GM18868 (cell line): ENCODE data around the gene PTPRCAP.
A peak's percentile ranks its signal among the peaks of the same experiment; 100 is the strongest.

Experiments used
- ATAC-seq: cut with Tn5 transposase; IDR thresholded peaks from one replicate; pipeline ENCODE4 v1.9.1; 2021; ENCODE audit warnings: mild to moderate bottlenecking, moderate library complexity; ENCODE audit not compliant: unreplicated experiment

Gene PTPRCAP

DNA sequence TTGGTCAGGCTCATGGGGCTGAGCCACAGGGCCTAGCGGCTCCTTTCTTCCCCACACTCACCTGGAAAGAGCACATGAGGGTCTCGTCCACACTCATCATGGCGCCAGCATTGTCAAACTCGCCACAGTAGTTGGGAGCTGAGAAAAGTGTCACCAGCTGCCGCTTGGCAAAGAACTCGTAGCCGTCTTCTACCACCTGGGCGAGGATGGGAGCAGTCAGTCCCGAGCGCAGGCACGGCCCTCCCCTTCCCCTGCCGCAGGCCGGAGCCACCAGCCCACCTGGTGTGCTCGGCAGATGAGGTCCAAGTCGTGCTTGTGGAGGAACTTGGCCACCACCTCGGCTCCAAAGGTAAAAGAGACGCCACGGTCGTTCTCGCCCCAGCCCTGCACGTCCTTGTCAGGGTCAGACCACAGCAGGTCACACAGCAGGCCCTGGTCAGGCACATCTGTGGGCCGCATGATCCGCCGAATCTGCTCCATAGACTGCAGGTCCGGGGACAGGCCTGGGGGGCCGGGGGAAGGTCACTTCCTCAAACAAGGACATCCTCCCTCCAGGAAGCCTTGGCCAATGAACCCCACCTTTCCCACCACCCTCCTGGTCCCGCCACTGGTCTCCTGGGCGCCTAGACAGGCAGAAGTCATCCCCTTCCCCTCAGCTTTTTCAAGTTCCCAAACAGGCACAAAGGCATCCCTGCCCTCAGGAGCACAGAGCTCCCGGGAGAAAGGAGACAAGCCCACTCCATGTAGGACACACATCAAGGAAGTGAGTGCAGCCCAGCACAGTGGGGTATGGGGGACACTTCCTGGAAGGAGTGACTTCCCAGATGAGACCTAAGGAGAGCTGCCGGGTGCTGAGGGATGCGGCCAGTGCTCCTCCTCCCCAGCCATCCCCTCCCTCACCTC is 38.6 kb downstream of the PTPRCAP start:
- ATAC-seq = no peak

DNA sequence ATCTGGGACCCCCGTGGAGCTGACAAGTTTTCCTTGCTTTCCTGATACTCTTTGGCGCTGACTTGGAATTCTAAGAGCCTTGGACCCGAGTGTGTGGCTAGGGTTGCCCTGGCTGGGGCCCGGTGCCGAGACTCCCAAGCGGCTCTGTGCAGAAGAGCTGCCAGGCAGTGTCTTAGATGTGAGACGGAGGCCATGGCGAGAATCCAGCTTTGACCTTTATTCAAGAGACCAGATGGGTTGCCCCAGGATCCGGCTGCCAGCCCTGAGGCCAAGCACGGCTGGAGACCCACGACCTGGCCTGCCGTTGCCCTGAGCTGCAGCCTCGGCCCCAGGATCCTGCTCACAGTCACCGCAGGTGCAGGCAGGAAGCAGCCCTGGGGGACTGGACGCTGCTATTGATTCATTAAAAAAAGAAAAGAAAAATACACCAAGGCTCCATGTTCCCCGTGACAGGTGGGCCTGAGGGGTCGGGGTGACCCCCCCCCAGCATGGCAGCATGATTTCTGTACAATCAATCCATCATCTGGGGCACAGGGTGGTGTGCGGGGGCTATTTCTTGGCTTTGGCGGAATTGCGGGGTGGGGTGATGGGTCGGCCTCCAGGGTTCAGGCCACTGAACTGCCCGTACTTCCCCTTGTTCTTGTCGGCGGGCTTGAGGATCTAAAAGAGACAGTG is 39.4 kb downstream of the PTPRCAP start:
- ATAC-seq = no peak

DNA sequence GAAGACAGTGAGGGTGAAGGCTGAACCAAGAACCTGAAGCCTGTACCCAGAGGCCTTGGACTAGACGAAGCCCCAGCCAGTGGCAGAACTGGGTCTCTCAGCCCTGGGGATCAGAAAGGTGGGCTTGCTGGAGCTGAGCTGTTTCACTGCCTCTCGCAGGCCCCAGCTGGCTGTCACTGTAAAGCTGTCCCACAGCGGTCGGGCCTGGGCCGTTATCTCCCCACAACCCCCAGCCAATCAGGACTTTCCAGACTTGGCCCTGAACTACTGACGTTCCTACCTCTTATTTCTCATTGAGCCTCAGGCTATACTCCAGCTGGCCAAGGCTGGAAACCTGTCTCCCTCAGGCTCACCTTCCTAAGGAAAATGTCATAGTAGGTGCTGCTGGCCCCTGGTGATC is 39.9 kb downstream of the PTPRCAP start:
- no peak for ATAC-seq

DNA sequence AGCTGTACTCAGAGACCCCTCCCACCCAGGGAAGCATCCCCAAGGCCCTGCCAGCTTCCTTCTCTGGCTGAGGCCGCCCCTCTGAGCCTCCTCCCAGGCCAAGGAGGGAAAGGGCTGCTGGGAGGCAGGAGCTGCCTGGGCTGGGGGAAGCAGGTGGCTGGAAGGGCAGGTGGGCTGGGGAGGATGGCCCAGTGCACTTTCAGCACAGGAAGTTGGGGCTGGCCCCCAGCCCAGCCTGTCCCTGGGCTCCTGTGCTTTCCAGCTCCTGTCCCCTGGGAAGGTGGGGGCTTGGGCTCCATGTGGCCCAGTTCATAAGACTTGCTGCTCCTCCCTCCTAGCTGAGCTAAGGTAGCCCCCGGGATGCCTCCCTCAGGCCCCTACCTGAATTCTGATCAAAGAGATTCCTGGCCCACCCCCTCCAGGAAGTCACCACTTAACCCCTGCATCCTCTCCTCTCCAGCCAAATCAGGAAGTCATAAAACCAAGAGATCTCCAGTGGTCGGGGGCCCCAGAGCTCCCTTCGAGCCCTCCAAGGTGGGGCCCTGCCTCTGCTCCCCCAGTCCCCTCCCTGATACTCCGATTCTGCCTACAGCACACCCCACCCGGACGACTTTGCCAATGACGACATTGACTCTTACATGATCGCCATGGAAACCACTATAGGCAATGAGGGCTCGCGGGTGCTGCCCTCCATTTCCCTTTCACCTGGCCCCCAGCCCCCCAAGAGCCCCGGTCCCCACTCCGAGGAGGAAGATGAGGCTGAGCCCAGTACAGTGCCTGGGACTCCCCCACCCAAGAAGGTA is 40.7 kb downstream of the PTPRCAP start:
- no peak for ATAC-seq

DNA sequence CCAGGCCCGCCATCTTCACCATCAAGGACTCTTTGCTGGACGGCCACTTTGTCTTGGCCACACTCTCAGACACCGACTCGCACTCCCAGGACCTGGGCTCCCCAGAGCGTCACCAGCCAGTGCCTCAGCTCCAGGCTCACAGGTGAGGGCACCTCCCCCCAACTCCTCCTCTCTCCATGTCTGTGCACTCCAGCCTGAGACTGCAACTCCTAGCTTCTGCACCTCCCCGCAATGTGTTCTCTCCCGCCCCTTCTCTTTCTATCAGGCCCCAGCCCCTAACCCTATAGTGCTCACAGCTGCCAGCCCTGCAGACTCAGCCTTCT is 41.3 kb downstream of the PTPRCAP start:
- ATAC-seq = no peak

DNA sequence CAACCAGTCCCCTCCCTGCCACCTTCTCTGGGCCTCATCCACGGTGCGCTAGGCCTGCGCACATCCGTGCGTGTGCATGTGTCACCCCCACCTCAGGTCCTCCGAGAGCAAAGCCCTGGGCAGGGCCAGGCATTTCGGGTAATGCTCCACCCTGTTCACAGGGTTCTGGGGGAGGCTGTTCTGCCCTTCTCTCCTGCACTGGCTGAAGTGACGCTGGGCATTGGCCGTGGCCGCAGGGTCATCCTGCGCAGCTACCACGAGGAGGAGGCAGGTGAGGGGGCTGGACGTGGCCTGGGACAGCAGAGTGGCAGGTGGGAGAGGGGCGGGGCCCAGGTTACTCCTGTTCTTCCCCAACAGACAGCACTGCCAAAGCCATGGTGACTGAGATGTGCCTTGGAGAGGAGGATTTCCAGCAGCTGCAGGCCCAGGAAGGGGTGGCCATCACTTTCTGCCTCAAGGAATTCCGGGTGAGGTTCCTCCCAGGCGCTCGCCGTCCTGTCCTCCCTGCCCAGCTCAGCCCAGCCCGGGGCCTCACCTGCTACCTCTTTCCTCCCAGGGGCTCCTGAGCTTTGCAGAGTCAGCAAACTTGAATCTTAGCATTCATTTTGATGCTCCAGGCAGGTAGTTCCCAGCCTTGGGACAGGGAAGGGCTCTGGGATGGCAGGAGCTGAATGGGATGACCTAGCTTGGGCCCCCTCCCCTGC is 41.8 kb downstream of the PTPRCAP start:
- no peak for ATAC-seq

DNA sequence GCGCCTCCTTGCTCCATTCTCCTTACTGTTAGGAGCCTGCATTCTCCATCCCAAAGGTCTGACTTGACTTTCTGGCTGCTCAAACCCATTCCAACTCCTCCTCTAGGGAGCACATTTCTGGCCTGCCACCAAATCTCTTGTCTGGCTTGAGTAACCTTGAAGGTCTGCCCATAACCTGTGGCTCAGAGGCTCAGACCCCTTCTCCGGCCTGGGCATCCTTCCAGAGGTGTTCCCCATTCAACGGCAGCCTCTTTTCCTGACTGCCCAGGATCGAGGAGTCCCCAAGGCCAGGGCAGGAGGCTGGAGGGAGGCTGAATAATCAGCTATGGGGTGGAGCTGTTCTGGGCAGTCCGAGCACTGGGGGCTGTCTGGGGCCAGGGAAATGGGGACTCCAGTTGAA is 43.5 kb downstream of the PTPRCAP start:
- ATAC-seq = no peak

DNA sequence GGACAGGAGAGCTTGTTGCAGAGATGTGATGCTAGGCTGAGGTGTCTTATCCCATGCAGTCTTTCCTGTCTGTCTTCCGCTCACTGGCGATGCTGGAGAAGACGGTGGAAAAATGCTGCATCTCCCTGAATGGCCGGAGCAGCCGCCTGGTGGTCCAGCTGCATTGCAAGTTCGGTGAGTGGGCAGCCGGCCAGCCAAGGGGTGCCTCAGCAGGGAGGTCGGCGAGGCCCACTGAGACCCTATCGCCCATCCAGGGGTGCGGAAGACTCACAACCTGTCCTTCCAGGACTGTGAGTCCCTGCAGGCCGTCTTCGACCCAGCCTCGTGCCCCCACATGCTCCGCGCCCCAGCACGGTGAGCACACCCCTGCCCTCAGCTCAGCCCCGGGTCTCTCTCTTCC is 44.0 kb downstream of the PTPRCAP start:
- no peak for ATAC-seq

DNA sequence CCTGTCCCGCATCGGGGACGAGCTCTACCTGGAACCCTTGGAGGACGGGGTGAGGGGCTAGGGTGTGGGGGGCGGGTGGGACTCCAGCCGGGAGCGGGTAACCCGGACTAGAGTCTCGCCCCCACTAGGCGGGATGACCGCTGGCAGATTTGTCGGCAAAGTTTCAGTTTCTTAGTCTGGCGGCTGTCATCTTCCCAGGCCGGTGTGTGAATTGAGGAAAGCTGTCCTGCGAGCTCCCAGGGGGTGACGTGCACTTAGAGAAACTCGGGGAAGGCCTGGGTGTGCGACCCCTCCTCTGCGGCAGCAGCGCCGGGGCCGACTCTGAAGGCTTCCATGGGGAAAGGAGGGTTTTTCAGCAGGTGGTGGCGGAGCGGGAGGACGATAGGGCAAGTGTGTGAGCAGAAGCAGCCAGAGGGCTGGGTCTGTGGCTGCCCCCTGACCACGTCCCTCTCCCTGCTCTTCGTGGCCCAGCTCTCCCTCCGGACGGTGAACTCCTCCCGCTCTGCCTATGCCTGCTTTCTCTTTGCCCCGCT is 45.2 kb downstream of the PTPRCAP start:
- peak; percentile 17 for ATAC-seq

DNA sequence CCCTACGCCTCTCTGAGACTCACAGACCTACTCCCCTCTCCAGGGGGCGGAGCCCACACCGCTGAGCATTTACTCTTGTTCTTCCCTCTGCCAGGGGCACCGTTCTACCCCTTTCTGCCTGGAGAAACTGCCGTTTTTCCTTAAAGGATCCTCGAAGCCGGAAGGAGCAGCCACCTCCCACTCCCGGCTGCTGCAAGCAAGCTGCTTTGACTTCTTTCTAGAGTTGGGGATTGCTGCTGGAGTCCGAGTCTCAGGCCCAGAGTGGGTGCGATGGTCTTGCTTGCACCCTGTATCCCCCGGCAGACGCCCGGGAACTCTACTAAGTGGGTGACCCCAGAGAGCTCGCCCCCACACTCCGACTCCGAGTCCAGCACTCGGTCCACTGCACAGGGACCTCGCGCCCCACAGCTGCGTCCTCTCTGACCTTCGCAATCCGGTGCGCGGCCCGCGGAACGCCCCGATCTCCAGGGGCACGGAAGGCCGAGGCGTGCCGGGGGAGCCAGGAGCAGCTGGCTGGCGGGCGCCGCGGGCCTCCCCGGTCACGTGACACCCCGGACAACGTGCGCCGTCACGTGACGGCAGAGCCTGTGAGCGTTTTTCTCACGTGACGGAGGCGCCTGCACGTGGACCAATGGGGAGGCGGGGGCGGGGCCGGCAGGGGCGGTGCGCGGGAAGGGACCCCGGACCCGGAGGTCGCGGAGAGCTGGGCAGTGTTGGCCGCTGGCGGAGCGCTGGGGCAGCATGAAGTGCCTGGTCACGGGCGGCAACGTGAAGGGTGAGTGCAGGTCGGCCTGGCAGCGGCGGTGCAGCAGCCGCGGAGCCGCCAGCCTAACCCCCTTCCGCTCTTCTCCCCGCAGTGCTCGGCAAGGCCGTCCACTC is 45.9 kb downstream of the PTPRCAP start, which contains the start of gene RAD9A:
Gene RAD9A (plus strand): TSS at position 683 of the 879 bp plus-strand sequence. CDS start 59 bp downstream, at position 742.
- peak; percentile 62 for ATAC-seq

DNA sequence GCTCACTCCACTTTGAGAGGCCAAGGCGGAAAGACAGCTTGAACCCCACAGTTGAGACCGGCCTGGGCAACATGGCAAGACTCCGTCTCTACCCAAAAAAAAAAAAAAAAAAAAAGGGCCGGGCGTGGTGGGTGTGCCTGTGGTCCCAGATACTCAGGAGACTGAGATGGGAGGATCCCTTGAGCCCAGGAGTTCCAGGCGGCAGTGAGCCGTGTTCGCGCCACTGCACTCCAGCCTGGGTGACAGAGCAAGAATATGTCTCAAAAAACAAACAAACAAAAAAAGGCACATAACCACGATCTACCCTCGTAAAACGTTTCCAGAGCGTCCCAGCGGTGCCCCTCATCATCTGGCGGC is 46.6 kb downstream of the PTPRCAP start:
- no peak for ATAC-seq

DNA sequence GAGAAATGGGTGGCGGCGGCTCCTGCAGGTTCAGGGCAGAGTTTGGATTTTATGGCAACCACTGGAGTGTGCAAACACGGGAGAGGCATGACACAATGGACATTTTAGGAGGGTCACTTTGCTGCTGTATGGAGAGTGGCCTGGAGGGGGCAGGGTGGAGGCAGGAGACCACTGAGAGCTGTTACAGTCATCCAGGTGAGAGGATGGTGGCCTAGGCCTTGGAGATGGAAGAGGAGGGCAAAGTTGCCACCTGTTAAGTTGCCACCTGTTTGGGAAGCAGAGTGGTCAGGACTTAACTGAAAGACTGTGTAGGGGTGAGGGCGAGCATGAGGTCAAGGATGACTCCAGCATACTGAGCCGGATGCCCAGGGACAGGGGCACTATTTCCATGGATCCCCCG is 48.0 kb downstream of the PTPRCAP start:
- ATAC-seq = no peak

DNA sequence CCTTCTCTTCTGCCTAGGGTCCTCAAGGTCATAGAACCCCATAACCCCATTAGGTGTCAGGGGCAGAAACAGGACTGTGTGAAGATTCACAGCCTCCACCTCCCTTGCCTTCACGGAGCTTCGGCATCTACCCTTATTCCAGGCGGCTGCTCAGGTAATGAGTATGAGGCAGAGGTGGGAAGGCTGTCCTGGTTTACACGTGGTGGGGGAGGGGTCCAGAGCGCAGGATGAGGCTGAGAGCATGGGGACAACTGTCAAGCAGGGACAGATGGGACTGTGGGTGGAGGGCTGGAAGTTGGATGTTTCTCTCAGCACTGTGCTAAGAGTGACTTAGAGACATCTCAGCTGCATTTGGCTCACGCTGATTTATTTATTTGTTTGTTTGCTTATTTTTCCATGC is 50.0 kb downstream of the PTPRCAP start:
- ATAC-seq = no peak

DNA sequence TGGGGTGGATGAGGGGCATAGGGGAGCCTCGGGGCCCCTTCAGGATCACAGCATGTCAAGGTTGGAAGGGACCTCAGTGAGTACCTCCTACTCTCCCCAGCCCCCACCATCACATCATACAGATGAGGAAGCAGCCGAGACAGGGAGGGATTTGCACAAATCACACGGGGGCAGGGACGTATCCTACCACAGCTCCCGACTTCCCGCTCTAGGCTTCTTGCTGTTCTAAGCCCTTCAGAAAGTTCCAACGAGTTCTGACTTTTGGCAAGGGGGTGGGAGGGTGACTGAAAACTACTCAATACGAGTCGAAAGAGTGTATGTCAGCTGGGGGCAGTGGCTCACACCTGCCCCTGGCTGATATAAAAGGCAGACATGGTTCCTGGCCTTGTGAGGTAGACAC is 50.4 kb downstream of the PTPRCAP start:
- no peak for ATAC-seq
